Measurements from ENCODE around the gene SORL1. TPM values are rescaled to one million over a fixed set of nuclear protein-coding genes. Genes with fewer than 3 reads are reported as not detected.

The SORL1 gene
- total RNA-seq, 6 experiments from 2014 or later: 0.19 to 0.48 (median 0.36) TPM

DNA sequence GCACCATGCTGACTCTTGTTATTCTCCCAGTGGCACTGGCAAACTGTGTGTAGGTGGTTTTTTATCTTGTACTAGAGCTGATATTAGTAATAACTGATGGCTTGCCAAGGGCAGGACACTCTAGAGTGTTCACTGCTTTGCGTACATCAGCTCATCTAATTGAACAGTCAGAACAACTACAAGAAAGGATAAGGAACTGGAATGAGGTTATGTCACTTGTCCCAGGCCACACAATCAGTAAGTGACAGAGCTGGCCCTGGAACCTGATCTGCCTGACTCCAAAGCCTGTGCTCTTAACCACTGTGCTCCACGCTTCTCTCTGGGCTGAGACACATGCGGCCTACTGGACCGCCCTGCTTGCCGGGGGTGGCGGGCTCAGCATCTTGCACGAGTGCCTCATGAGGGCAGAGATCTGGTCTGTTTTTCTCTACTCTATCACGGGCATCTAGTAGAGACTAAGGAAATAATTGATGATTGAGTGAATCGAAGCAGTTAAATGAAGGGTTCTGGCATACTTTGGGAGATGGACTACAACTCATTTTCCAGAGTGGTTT is 156.5 kb downstream of the SORL1 start:
- DNase-seq: no peak
- Mint-ChIP-seq H3K4me3 (no peak overlapping the region), H3K27me3 (ENCODE audit: insufficient read depth) (peaks cover 10% of the 10 kb centered on the region; the same call in 1 of the 2 replicates), H3K9me3 (no peaks in the 10 kb centered on the region), H3K4me1 (ENCODE audit: low read depth) (no peaks in the 10 kb centered on the region), H3K27ac (no peak overlapping the region), H3K36me3 (ENCODE audit: low read depth) (no peaks in the 10 kb centered on the region; the same call in 1 of the 2 replicates)
- TF ChIP-seq, protein P1, sequence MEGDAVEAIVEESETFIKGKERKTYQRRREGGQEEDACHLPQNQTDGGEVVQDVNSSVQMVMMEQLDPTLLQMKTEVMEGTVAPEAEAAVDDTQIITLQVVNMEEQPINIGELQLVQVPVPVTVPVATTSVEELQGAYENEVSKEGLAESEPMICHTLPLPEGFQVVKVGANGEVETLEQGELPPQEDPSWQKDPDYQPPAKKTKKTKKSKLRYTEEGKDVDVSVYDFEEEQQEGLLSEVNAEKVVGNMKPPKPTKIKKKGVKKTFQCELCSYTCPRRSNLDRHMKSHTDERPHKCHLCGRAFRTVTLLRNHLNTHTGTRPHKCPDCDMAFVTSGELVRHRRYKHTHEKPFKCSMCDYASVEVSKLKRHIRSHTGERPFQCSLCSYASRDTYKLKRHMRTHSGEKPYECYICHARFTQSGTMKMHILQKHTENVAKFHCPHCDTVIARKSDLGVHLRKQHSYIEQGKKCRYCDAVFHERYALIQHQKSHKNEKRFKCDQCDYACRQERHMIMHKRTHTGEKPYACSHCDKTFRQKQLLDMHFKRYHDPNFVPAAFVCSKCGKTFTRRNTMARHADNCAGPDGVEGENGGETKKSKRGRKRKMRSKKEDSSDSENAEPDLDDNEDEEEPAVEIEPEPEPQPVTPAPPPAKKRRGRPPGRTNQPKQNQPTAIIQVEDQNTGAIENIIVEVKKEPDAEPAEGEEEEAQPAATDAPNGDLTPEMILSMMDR (IDR thresholded peaks at IDR 0.05): no peak

DNA sequence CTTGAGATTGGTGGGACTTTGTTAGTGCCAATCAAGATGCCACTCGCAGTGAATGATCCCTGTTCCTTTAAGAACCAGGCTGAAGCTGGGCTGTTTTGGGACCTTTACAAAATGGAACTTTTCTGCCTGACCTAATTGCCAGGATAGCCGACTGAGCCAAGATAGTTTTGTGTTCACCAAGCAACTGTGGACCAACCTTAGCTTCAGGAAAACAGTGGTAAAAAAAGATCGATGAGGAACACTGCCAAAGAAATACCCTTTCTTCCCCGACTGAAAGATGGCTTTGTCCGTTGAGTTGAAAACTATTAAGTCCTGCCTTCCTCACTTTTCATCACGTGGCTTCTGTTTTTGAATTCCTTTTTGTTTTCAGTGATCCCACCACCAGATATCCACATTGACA is 158.6 kb downstream of the SORL1 start:
- H3K9me3 Mint-ChIP-seq: no peaks in the 10 kb centered on the region
- H3K4me3 Mint-ChIP-seq: no peak overlapping the region
- peaks cover 20% of the 10 kb centered on the region for H3K4me1 Mint-ChIP-seq (ENCODE audit: low read depth)
- TF ChIP-seq, protein P1 (IDR thresholded peaks at IDR 0.05): no peak
- DNase-seq: no peak
- H3K36me3 Mint-ChIP-seq (ENCODE audit: low read depth): no peaks in the 10 kb centered on the region; the same call in 1 of the 2 replicates
- no peak overlapping the region for H3K27ac Mint-ChIP-seq
- H3K27me3 Mint-ChIP-seq (ENCODE audit: insufficient read depth): peaks cover 11% of the 10 kb centered on the region; the same call in 1 of the 2 replicates

DNA sequence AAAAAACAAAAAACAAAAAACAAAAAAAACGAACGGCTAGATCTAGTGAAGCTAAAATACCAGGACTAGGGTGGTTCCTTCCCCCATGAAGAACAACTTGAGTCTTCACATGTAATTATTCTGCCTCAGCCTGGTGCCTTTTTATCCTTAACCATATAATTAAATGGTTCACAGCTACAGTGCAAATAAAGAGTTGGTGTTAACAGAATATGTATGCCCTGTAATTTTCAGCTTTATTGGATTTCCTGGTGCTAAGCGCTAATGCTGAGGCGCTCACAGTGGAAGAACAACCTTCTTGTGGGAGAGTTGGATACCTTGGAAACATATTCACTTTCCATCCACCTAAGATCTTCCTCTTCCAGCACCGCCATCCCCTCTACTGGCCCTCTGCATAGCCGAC is 159.1 kb downstream of the SORL1 start:
- no peak for DNase-seq
- no peaks in the 10 kb centered on the region for H3K9me3 Mint-ChIP-seq
- H3K4me3 Mint-ChIP-seq: no peak overlapping the region
- TF ChIP-seq, protein P1 (IDR thresholded peaks at IDR 0.05): no peak
- H3K36me3 Mint-ChIP-seq (ENCODE audit: low read depth): no peaks in the 10 kb centered on the region; the same call in 1 of the 2 replicates
- no peak overlapping the region for H3K27ac Mint-ChIP-seq
- peaks cover 25% of the 10 kb centered on the region for H3K4me1 Mint-ChIP-seq (ENCODE audit: low read depth)
- peaks cover 11% of the 10 kb centered on the region; the same call in 1 of the 2 replicates for H3K27me3 Mint-ChIP-seq (ENCODE audit: insufficient read depth)

DNA sequence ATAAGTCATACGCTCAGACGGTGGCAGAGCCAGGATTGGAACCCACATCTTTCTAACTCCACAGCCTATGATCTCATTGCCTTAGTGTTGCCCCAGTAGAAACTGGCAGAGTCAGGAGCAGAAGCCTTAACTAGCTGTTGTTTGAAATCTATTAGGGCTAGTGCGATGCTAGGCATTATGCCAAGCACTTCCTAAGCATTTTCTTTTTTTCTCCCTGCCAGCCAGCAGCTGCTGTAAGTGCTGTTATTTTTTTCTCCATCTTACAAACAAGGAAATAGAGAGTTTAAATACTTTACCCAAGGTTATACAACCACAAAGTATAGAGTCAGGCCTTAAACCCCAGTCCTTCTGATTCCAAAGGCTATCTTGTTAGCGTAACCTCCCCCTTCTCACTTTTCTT is 161.6 kb downstream of the SORL1 start:
- no peaks in the 10 kb centered on the region; the same call in 1 of the 2 replicates for H3K36me3 Mint-ChIP-seq (ENCODE audit: low read depth)
- no peak for DNase-seq
- H3K4me1 Mint-ChIP-seq (ENCODE audit: low read depth): peaks cover 37% of the 10 kb centered on the region
- H3K9me3 Mint-ChIP-seq: no peaks in the 10 kb centered on the region
- no peak overlapping the region for H3K4me3 Mint-ChIP-seq
- H3K27me3 Mint-ChIP-seq (ENCODE audit: insufficient read depth): peaks cover 14% of the 10 kb centered on the region; the same call in 1 of the 2 replicates
- H3K27ac Mint-ChIP-seq: no peak overlapping the region
- TF ChIP-seq, protein P1 (IDR thresholded peaks at IDR 0.05): no peak

DNA sequence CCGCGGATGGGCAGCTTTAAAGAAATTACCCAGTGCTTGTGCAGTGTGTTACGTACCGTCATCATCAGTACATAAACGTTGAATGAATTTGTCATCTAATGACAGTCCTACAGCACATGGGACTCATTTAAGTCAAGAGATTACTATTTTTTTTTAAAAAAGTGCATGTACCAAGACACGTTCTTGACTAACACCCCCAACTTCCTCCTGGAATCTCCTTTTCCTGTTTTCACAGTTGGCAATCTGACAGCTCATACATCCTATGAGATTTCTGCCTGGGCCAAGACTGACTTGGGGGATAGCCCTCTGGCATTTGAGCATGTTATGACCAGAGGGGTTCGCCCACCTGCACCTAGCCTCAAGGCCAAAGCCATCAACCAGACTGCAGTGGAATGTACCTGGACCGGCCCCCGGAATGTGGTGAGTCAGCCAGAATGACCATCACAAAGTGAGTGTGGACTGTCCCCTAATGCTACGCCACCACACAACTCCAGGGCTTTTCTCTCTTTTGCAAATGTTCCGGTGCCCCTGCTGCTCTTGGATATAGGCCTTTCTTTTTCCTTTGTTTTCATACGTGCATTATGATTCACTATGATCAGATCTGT is 162.6 kb downstream of the SORL1 start:
- H3K4me3 Mint-ChIP-seq: no peak overlapping the region
- TF ChIP-seq, protein P1 (IDR thresholded peaks at IDR 0.05): no peak
- H3K27me3 Mint-ChIP-seq (ENCODE audit: insufficient read depth): peaks cover 14% of the 10 kb centered on the region; the same call in 1 of the 2 replicates
- no peaks in the 10 kb centered on the region for H3K36me3 Mint-ChIP-seq (ENCODE audit: low read depth)
- no peak for DNase-seq
- peaks cover 39% of the 10 kb centered on the region for H3K4me1 Mint-ChIP-seq (ENCODE audit: low read depth)
- H3K9me3 Mint-ChIP-seq: no peaks in the 10 kb centered on the region
- H3K27ac Mint-ChIP-seq: peak overlapping the region; percentile 16; the same call in 1 of the 2 replicates

All from HFFc6 (cell line).